AG08395 (cell line): Measurements from ENCODE around the gene RIN3.
A peak's percentile ranks its signal among the peaks of the same experiment; 100 is the strongest.
"Not testable (repeated sequence)": the region's sequence is repeated elsewhere in the genome, so short reads cannot be mapped to it uniquely, and the experiment has no call there.

ENCODE experiments used
- DNase-seq: peaks from one replicate; pipeline ENCODE4 v3.0.0; 2012; ENCODE audit warnings: mixed read lengths, low spot score

The RIN3 gene

DNA sequence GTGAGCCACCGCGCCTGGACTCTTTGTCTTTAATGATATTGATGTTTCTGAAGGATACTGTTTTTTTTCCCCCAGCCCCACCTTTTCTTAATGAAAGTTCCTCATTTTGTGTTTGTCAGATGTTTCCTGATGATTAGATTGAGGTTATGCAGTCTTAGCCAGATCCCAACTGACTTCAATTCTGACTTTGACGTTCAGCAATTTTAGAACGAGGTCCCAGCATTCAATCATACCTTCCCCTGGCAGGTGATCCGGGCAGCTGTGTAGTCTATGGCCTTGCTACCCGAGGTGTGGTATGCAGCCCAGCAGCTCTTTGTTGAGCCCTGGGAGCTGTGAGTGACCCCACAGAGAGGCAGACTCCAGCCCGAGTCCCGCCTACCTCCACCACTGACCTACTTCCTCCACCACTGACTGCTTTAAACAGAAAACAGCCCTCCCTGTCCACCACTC is 152.1 kb downstream of the RIN3 start:
- no peak for DNase-seq

DNA sequence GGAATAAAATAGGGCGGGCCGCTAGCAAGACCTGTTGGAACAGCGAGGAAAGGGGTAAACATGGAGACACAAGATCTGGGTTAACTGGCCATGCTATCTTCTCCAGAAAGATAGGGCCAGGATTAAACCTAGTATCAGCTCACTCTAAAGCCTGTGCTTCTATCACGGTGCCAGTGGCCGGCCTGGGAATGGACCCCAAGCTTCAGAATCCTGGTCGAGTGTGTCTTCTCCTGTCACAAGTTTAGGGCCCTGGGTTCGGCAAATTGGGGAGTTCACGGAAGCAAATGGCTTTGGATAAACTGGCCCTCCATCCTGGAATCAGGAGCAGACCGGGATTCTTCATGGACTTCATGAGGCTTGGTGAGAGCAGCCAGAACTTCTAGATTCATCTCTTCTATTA is 152.7 kb downstream of the RIN3 start:
- DNase-seq: no peak

DNA sequence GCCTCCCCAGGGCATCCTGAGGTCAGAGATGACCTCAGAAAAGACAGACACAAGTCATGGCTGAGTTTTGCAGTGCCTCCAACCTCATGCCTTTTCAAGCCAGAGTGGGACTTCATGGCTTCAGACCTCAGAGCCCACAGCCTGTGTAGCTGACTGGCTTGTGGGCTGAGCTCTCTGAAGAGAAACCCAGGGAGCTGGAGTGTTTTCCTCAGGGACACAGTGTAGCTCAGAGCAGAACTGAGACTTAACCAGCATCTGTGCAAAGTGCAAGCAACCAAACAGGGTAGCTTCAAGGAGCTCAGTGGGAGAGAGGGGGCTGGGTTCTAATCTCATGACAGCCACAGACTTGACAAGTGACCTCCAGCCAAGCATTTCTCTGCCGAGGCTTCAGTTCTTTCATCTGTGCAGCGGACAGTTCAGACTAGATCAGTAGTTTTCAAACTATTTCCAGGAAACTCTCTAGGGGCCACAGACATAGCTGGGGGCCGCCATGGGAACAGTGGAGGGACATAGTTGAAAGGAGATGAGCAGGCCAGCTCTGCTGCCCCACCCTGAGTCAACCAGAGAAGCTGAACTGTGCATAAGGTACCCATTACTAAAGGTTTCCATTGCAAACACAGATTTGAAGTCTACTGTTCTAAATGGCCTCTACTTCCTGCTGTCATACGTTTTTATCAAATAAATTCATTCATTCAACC is 154.8 kb downstream of the RIN3 start:
- no peak for DNase-seq

DNA sequence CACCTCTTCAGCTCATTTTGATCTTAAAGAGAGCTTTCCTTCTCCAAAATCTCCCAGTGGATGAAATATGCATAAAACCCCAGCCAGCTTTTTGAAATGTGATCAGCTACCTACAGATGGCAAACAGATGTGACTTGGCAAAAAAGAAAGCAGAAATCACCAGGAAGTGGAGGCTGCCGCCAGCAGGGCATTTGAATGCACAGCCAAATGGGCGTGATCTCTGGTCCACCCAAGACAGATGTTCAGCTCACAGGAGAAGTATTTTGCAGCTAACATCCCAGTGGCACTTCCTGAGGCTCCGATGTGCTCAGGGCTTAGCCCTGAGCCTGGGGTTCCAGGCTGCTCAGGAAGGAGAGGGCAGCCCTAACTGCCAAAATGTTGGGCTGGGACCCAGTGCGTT is 156.6 kb downstream of the RIN3 start:
- DNase-seq: peak; percentile 95

DNA sequence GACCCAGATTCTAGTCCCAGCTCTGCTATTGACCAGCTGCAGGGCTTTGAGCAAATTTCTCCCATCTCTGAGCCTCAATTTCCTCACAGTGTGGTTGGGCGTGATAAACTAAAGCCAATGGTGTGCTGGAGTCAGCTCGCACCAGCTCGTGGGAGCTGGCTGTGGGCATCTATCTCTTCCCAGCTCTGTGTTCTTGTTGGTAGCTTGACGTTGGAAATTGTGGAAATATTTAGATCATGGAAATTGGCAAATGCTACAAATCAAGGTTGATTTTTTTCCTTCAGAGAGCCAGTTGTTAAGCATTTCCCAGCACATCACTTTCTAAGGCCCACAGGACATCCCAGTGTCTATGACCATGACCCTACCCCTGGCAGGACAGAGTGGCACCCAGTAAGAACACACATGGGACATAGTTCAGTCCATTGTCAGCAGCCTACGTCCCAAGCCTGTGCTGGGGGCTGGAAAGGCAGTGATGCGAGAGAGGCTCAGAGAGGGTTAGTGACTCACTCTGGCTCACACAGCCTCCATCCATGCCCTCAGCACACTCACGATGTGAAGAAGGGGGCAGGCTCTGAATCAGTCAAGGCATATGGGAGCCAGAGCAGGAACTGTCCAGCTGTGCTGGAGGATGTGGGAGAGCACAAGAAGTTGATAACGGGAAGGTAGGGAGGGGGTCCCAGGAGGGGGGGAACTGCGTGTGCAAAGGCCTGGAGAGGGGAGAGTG is 157.2 kb downstream of the RIN3 start:
- DNase-seq: peak; percentile 46

- DNase-seq: no peak
Observed at GRCh38 chr14:92673601-92674150, 160.1 kb downstream of the RIN3 start.

GRCh38 chr14:92675421-92675820 is 161.8 kb downstream of the RIN3 start:
- no peak for DNase-seq

- no peak for DNase-seq
Observed at GRCh38 chr14:92675976-92676375, 162.4 kb downstream of the RIN3 start.

GRCh38 chr14:92676403-92677086 is 163.0 kb downstream of the RIN3 start:
- no peak for DNase-seq

DNA sequence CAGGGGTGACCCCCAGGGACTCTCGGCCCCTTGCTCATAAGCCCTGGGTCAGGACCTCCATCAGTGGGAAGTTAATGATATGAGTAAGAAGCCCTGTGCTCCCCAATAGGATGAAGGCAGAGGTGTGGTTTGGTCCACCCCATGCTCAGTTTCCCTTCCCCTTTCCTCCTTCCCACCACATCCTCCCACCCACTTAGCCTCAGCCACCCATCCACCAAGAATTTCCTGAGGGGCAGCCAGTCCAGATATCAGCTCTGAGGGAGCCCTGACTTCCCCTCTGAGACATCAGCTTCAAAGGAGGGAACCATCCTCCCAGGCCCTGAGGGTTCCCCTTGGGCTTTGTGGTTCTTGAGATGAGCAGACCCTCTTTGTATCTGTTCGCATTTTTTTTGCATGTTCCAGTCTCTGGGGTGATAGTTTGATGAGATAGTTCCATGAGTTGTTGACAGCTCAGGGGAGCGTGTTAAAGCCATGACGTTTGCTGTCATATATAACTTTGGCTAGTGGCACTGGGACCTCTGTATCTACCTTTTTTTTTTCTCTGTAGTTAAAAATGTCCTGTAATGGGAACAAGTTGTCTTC is 163.6 kb downstream of the RIN3 start:
- DNase-seq: no peak

- DNase-seq: no peak
Observed at GRCh38 chr14:92677955-92678354, 164.4 kb downstream of the RIN3 start.

GRCh38 chr14:92678766-92679165 is 165.2 kb downstream of the RIN3 start:
- no peak for DNase-seq

DNA sequence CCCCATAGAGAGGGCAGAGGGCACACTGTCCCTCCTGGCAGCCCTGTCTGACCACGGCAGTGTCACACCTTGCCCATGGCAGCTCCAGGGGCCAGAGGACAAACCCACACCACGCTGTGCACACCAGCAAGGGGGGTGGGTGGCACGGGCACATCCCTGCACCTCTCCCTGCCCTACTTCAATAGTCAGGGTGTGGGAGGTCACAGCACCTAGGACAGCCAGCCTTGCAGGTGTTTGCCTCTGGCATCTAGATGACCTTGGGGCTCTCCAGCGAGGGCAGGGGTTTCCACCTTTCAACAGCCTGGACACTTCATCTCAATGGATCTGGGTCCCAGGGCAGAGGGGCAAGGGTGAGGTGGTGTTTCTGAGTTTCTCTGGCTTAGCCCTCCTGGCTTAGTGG is 165.7 kb downstream of the RIN3 start:
- no peak for DNase-seq

DNA sequence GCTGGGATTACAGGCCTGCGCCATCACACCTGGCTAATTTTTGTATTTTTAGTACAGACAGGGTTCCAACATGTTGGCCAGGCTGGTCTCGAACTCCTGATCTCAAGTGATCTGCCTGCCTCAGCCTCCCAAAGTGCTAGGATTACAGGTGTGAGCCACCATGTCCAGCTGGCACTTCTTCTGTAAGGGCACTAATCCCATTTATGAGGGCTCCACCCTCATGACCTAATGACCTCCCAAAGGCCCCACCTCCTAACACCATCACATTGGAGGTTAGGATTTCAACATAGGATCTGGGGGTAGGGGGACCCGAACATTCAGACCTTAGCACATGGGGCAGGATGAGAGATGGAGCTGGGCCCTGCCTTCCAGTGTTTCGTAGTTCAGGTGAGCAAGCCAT is 166.7 kb downstream of the RIN3 start:
- not testable (repeated sequence) for DNase-seq

DNA sequence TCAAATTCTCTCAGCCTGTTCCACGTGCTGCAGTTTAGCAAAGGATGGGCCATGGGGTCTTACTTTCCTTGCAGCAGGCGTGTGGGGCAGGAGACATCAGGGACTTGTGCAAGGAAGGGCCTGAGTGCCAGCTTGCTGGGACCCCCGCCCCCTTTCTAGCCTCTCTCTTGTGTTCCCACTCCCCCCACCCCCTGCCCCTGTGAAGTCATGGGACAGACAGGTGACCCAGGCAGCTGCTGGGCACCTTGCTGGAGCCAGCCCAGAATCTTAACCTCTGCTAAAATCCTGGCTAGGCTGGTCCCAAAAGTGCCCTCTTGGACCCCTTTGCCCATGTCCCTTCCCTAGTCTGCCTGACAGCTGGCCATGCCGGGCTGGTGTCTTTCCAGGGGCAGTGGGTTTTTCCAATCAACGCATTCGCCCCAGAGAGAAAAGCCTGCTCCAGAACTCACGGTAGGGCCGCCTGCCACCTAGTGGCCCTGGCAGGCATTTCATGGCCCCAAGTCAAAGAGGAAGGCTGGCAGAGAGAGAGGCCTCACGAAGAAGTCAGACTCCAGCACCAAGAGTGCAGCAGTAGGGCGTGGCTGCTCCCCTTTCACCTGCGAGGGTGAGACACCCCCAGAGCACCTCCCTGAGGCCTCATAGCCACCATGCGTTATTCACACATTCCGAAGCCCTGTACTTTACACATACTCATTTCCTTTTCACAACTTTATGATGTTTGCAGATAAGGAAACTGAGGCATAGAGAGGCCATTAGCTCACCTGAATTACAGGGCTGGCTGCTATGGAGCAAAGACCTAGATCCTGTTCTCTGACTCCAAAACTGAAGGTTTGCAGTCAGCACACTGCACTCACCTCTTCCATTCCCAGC is 167.4 kb downstream of the RIN3 start:
- peak; percentile 87 for DNase-seq

DNA sequence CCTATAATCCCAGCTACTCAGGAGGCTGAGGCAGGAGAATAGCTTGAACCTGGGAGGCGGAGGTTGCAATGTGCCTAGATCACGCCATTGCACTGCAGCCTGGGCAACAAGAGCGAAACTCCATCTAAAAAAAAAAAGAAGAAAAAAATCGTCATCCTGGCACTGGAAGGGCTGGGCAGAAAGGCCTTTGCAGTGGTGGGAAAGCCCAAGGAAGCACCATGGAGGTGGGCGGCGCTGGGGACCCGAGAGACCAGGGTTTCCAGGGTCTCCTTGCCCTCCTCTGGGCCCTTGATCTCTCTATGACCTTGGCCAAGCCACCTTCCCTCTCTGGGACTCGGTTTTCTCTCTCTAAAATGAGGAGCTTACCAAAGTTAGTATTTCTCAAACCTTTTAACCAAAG is 169.5 kb downstream of the RIN3 start:
- no peak for DNase-seq

DNA sequence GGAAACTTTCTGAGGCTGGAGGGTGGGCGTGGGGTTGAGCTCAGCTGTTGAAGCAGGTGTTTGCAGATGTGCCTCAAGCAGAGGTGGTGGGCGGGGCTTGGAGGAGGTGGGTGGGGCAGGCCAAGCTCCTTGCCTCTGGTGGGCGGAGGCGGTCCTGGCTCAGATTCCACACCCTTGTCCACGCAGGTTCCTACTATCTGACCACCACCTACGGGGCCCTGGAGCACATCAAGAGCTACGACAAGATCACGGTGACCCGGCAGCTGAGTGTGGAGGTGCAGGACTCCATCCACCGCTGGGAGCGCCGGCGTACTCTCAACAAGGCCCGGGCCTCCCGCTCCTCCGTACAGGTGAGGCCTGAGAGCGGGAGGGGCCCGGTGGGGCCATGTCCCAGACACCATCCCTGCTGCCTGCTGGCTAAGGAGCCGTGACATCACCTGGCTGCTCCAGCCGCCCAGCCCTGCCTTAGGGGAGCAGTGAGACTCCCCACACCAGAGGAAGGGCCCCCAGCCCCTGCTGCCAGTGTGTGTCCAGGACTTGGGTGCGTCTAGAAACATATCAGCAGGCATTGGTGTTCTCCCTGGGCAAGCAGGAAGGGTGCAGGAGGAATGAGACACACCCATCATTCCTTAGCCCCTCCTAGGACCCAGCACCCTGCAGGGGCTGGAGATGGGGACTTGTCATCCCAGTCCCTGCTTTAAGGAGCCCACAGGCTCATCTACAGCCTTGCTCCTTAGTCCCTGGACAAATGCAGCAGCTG is 171.4 kb downstream of the RIN3 start:
- no peak for DNase-seq

- DNase-seq: no peak
Observed at GRCh38 chr14:92685784-92686355, 172.3 kb downstream of the RIN3 start.

- DNase-seq: no peak
Observed at GRCh38 chr14:92686411-92686899, 172.9 kb downstream of the RIN3 start.

- DNase-seq: peak; percentile 94
Observed at GRCh38 chr14:92686900-92687427, 173.4 kb downstream of the RIN3 start.
